NCI-H2227 (cell line): ENCODE measurements around the gene SCN4B.

Experiments
- DNase-seq: peaks from one replicate; lab custom pipeline; 2025; ENCODE audit not compliant: unreplicated experiment; lab: John Stamatoyannopoulos, UW

Gene SCN4B

DNA sequence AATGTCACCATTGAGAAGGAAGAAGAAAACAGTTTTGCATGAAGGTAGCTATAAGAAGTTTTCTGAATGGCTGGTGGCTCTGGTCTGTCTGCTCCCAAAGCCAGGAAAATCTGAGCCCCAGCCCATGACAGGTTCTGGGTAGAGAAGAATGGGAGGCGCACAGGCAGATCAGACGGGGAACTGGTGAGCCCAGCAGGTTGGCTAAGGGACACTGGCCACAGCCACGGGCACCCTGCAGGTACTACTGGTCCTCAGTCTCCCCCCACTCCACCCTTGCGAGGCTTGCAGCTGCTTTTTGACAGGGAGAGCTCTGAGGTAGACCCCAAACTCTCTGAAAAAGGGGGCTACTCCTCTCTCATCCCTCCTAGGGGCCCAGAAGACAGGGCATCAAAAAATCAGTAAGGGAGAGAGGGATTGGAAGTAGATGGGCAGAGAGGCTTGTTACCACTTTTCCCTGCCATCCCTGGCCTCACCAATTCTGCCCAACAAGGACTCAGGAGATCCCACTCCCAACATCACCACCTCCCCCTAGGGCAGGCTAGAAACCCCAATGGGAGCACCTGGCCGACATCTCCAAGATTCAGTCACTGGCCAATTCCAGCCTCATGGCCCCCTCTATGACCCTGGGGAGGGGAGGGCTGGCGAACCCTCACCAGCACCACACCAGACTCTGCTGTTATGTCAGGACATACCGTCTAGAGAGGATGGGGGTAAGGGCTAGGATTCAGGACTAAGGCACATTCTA, 17.4 kb downstream of the SCN4B start:
- DNase-seq, result no peak

DNA sequence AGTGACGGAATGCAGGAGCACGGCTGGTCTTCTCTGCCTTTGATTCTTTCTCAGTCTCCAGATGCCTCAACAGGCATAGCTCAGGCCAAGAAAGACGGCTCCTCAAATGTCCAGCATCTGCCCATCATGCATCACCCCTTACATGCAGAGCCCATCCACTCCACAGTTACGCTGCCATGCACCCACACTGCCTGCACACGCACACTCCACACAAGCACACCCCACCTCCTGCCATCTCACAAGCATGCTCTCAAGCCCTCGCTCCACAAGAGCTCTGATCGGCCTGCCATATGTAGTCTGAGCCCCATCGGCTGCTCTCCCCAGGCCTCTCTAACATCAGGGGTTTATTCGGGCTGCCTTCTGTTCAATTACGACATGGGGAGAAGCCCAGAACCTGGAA, 18.8 kb downstream of the SCN4B start:
- no peak for DNase-seq

DNA sequence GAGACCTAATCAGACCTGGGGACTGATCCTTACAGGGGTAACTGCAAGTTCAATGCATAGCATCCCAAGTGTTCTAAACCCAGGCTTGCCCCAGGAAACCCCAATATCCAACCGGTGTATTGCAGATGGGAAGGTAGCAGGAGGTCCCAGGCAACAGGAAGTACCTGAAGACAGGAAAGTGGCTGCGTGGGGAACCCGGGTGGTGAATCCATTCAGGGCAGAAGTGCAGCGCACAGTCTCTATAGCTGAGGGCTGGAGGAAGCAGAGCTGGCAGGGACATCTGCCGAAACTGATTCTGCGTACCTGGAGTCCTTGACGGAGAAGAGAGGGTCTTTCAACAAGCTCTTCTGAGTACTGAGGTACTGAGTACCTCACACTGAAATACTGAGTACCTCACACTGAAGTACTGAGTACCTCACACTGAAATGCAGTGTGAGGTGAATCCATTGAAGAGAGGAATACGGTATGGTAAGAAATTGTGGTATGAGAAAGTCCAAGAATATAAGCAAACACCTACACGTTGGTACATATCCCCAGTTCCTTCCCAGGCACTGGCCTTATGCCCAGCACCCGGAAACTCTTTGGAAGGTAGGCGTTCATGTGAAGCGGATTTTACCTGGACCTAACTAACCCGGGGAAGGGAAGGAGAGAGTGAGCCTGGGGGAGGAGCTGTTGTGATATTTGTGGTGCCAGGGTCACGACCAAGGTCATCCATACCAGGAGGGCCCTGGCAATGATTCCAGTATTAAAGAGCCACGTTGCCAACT, 20.1 kb downstream of the SCN4B start:
- no peak for DNase-seq

GRCh38 chr11:118129471-118130172, 23.0 kb downstream of the SCN4B start:
- no peak for DNase-seq

- DNase-seq, result no peak
Measured at GRCh38 chr11:118128721-118129470, 23.7 kb downstream of the SCN4B start.

DNA sequence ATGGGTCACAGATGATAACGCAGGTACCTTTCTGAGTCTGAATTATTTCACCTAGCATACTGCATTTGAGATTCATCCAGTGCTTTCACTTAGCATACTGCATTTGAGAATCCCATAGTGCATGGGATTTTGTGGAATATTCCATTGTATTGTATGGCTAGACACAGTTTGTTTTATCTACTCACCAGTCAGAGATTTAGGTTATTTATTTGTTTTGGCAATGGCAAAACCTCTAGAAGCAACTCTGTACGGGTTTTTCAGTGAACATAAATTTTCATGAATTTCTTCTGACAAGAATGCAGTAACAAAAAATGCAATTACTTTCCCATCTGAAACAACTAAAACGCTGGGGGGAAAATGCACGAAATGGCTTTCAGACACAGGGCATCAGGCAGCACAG, 24.3 kb downstream of the SCN4B start:
- no peak for DNase-seq

DNA sequence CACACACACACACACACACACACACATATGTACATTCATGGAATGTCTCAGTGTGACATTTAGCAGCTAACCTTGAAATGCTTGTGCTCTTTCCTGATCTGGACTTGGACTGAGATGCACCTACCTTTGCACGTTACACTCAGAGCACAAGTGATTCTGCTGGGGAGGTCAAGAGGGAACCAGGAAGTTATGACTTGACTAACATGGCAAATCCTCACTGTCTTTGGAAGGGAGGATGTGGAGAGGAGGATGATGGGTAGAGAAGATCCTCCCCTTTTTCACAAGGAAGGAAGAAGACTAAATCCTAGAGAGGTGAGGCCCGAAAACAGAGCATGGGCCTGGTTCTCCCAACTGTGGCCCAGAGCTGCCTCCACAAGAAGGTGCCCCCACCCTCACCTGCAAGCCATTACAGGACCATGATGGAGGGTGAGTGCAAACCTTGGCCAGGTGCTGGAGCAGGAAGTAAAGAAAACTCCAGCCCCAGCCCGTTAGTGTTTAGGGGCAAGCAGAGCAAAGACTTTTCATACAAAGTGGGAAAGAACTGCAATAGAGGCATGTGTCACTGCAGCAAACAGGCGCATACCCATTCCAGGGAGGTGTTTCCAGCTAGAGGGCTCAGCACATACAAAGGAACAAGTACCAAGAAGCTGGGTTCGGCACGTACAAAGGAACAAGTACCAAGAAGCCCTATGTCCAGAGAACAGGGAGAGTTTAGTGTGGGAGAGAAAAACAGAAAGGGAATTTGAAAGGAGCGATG, 26.4 kb downstream of the SCN4B start:
- DNase-seq, result no peak

DNA sequence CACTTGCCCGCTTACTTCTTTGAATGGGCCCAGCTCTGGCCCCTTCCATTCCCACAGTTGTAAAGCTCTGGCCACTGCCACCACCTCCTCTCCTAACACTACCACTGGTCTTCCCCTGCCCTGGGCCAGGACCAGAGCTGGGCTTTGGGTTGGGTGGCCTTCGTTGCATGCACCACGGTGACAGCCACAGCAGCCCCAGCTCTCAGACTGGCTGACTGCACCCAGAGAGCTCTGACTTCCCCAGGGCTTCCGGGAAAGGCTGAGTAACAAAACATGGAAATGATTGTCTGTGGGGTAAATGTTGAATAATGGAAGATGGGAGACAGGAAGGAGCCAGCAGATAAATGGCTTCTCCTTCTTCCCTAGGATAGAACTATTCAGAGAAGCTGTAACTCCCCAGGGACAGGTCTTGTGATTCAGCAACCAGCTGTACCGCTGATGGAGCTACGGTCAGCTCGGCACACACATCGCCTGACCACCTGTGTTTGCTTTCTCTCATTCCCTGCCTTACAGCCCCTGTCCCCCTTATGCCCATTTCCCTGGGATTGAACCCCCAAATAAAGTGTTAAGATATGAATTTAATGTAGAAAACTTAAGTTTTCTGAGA, 27.6 kb downstream of the SCN4B start:
- no peak for DNase-seq

- DNase-seq, result no peak
Measured at GRCh38 chr11:118120793-118121192, 31.8 kb downstream of the SCN4B start.

DNA sequence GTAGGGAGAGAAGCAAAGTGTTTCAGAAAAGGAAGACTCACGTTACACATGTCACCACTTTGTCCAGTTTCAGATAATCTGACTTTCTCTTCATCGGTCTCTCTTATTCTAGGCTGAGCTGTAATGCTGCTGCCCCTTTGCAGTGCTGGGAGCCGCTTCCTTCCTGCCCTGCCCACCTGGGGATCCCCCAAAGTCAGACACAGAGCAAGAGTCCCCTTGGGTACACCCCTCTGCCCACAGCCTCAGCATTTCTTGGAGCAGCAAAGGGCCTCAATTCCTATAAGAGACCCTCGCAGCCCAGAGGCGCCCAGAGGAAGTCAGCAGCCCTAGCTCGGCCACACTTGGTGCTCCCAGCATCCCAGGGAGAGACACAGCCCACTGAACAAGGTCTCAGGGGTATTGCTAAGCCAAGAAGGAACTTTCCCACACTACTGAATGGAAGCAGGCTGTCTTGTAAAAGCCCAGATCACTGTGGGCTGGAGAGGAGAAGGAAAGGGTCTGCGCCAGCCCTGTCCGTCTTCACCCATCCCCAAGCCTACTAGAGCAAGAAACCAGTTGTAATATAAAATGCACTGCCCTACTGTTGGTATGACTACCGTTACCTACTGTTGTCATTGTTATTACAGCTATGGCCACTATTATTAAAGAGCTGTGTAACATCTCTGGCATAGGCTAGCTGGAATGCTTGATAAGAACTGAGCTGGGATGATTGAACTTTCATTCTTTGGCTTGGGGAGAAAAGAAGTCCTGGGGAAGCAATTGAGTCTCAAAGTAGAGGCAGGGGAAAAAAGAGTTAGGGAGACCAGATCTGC, 34.6 kb downstream of the SCN4B start:
- DNase-seq, result no peak

GRCh38 chr11:118115048-118115447, 37.6 kb downstream of the SCN4B start:
- DNase-seq, result no peak

DNA sequence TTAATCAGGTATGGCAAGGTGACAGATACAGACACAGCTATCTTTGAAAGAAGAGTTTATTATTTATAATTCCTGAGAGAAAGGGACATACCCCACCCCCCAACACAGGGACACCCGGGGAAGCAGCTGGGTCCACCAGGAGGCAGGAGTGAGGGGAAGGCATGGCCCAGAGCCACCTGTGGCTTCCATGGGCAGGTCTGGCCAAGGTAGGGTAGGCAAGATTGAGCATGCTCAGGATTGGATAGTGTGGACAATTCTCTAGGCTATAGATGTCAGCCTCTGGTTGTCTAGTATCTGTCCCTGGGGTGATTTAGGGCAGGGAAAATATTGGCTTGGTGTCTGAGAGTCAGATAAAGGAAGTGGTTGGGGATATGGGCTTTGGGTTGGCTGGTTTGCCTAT, 38.4 kb downstream of the SCN4B start:
- DNase-seq, result no peak

DNA sequence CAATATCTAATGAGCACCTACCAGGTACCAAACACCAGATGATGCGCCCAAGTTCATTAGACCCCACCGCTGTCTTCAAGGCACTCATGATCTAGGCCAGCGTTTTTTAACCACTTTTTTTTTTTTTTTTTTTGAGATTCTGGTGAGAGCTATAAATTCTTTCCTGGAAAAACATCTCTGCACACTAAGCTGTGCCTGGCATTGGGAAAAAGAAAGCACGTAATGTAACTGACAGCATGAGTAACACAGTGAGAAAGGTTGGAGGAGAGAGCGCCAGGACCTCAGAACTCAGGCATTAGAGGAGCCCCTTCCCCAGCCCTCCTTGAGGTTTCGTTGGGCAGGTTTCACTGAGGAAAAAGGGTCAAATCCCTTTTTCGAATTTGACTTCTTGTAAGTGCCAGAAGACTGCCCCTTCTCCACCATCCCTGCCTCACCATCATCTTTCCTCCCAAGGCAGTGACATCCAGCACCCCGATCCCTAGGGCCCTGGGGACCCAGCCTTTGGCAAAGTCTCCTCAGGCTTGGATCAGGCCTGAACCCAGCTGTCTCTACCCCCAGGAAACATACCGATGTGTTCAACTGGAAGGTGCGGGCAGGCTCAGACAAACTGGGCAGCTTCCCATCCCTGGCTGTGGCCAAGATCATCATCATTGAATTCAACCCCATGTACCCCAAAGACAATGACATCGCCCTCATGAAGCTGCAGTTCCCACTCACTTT, 39.8 kb downstream of the SCN4B start:
- no peak for DNase-seq

DNA sequence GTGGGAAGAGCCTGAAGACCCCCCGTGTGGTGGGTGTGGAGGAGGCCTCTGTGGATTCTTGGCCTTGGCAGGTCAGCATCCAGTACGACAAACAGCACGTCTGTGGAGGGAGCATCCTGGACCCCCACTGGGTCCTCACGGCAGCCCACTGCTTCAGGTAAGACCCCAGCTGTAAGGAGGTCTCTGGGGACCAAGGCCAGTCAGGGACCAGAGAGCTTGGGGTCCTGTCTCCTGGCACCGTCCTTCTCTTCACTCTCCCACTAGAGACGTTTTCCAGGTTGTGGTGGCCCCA, 40.9 kb downstream of the SCN4B start:
- no peak for DNase-seq

DNA sequence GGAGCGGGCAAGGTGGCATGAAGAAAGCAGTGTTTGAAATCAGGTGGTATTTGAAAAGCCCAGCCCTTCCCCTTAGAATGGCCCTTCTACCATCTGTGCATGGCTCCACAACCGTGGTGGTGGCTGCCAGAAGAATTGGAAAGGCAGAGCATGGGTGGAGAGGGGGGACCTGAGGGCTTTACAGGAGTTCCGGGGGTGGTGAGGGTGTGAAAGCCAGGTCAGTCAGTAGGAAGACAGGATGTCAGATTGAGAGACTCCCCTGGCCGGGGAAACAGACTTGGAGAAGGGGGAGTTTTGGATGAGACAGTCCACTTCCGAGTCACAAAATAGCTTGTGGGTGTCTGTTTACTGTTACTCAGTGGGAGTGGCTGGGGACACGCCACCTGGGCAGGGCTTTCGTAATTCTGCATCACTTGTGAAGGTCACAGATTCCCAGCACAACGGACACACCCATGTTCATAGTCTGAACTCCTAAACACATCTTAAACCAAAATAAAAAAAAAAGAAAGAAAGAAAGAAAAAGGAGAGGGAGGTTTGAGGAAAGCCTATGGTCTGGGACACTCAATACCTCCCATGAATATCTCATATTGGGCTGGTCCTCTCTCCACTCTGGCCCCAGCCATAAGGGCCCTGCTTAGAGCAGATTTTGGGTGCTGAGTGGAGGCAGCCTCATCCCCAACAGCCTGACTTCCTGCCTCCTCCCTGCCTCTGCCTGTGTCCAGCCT, 41.4 kb downstream of the SCN4B start:
- no peak for DNase-seq

- DNase-seq, result no peak
Measured at GRCh38 chr11:118109231-118109630, 43.4 kb downstream of the SCN4B start.

DNA sequence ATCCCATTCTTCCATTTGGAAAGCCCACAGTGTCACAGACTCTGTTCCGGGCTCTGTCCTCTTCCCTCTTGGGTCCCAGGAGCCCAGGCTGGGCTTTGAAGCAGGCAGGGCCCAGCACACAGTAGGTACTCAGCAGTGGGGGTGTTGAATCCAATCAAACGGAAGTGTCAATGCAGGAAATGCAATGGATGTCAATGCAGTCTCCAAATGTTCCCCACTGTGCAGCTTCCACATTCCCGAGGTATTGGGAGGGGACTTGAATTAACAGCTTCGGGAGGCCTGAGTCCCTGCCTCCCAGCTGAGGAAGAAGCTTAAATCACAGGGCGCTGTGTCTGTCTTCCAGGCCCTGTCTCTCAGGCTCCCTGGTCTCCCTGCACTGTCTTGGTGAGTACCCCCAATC, 44.1 kb downstream of the SCN4B start:
- DNase-seq, result no peak

GRCh38 chr11:118106789-118107335, 45.8 kb downstream of the SCN4B start:
- DNase-seq, result no peak
